Esophagus squamous epithelium (tissue), 5 donors: ENCODE data around the gene PTK7. TPM values are rescaled to one million over a fixed set of nuclear protein-coding genes. Genes with fewer than 3 reads are reported as not detected.

Experiments
- DNase-seq: peaks from one replicate; lab custom pipeline; 2025; lab: John Stamatoyannopoulos, UW
- H3K27ac ChIP-seq, 4 donors: fragments of 200-600 bp; sonication (generic); one replicate each; pipeline ENCODE4 v1.5.1; 2016 to 2019; ENCODE audit warnings: mild to moderate bottlenecking in 1 of 4
- H3K27me3 ChIP-seq, 4 donors: fragments of 200-600 bp; sonication (generic); 1 replicate in 3 of 4; 2 replicates in 1 of 4; pipeline versions ENCODE4 v1.5.1 to v1.6.0; 2017 to 2021; ENCODE audit warnings: antibody characterized with exemption in 1 of 4
- H3K36me3 ChIP-seq, 3 donors: fragments of 200-600 bp; sonication (generic); one replicate each; pipeline ENCODE4 v1.5.1; 2016 to 2019
- H3K4me1 ChIP-seq, 3 donors: fragments of 200-600 bp; sonication (generic); one replicate each; pipeline ENCODE4 v1.5.1; 2017 to 2019
- H3K4me3 ChIP-seq, 4 donors: fragments of 200-600 bp; sonication (generic); 1 replicate in 3 of 4; 2 replicates in 1 of 4; pipeline ENCODE4 v1.5.1; 2016 to 2019; ENCODE audit warnings: mild to moderate bottlenecking in 2 of 4, moderate library complexity in 1 of 4
- H3K9me3 ChIP-seq, 3 donors: fragments of 200-600 bp; sonication (generic); one replicate each; pipeline ENCODE4 v1.5.1; 2016 to 2019
- CTCF ChIP-seq, 6 experiments: fragments of 450-650 bp in 4 of 6; fragments of 200-600 bp in 2 of 6; sonication (generic) in 2 of 6; IDR thresholded peaks; one replicate each; pipeline ENCODE4 v1.5.1; 2016 to 2019; ENCODE audit warnings: antibody characterized with exemption in 6 of 6, mild to moderate bottlenecking in 4 of 6, moderate library complexity in 4 of 6
- POLR2A ChIP-seq, 4 donors: fragments of 450-650 bp; IDR thresholded peaks; one replicate each; pipeline ENCODE4 v1.6.1; 2017; ENCODE audit warnings: antibody characterized with exemption in 4 of 4, mild to moderate bottlenecking in 4 of 4, moderate library complexity in 3 of 4
- WGBS, 2 donors: methylation state at CpG; one replicate each; pipeline ENCODE4 v1.1.5; 2018; 5-methylcytosine and 5-hydroxymethylcytosine counted together
- intact Hi-C: fragments of 100-400 bp; cut with DNase I; formaldehyde crosslinking; loops from one replicate; pipeline ENCODE4 v1.15.0; 2022
- total RNA-seq, 4 donors: library from RNA; depleted of rRNA; stranded (reverse); fragments of >200 nt; gene quantifications; one replicate each; pipeline ENCODE4 v1.1.0, GENCODE V29; 2016
- donor health status: DM: yes; HTN: yes; CAD: no.

The PTK7 gene
- total RNA-seq, 4 donors from 2014 or later: 30.6 to 44.1 (median 36.7) TPM

GRCh38 chr6:43204271-43205105, 128.4 kb downstream of the PTK7 start:
- TF ChIP-seq POLR2A (IDR thresholded peaks at IDR 0.05) (no peak), CTCF (IDR thresholded peaks at IDR 0.05) (no peak)
- Histone ChIP-seq H3K36me3 (peaks cover 5 to 78% (median 13%) of the 10 kb centered on the region in 3 donors), H3K27ac (no peak overlapping the region), H3K4me3 (no peak overlapping the region), H3K27me3 (no peaks in the 10 kb centered on the region), H3K9me3 (no peaks in the 10 kb centered on the region), H3K4me1 (no peaks in the 10 kb centered on the region)
- 93 to 95% methylated on average over 14 to 16 of the region's 23 CpGs for WGBS, 2 donors
- DNase-seq: no peak
- intact Hi-C loops: no loop called here

- H3K27me3 ChIP-seq: no peaks in the 10 kb centered on the region
- WGBS, 2 donors: 97 to 100% methylated on average over 6 to 8 of the region's 10 CpGs
- H3K36me3 ChIP-seq: peaks cover 5 to 69% (median 8%) of the 10 kb centered on the region in 3 donors
- no peak for TF ChIP-seq POLR2A (IDR thresholded peaks at IDR 0.05)
- intact Hi-C loops: no loop called here
- H3K27ac ChIP-seq: no peak overlapping the region
- H3K4me1 ChIP-seq: no peaks in the 10 kb centered on the region
- no peaks in the 10 kb centered on the region for H3K9me3 ChIP-seq
- H3K4me3 ChIP-seq: no peak overlapping the region
- DNase-seq: no peak
Observed at GRCh38 chr6:43205849-43206248, 129.7 kb downstream of the PTK7 start.

GRCh38 chr6:43207286-43207685, 131.2 kb downstream of the PTK7 start:
- Histone ChIP-seq H3K9me3 (no peaks in the 10 kb centered on the region), H3K4me1 (no peaks in the 10 kb centered on the region), H3K27ac (no peak overlapping the region), H3K36me3 (peaks cover 5 to 56% (median 8%) of the 10 kb centered on the region in 3 donors), H3K27me3 (no peaks in the 10 kb centered on the region), H3K4me3 (no peak overlapping the region)
- 73 to 78% methylated on average over 2 of the region's 2 CpGs for WGBS, 2 donors
- intact Hi-C loops: no loop called here
- TF ChIP-seq POLR2A (IDR thresholded peaks at IDR 0.05) (no peak), CTCF (IDR thresholded peaks at IDR 0.05) (no peak)
- no peak for DNase-seq

Other genes with a start within 250 kb of the PTK7 start
- gene RPL7L1, start 196.7 kb upstream of the PTK7 start, total RNA-seq: 100 to 1,000 TPM in 1 of 4 donors, 10 to 100 TPM in 3; 67.4 to 122 (median 92.2) TPM
- gene PTCRA, start 160.3 kb upstream of the PTK7 start, total RNA-seq: not detected
- 10 to 100 TPM; 10.3 to 24.6 (median 17.7) TPM for gene CNPY3, start 146.8 kb upstream of the PTK7 start, total RNA-seq
- under 1 TPM in 1 of 4 donors, not detected in 3; 0.76 TPM for gene GNMT, start 115.6 kb upstream of the PTK7 start, total RNA-seq
- 10 to 100 TPM; 11.3 to 21.2 (median 17.1) TPM for gene PEX6, start 97.1 kb upstream of the PTK7 start, total RNA-seq
- 10 to 100 TPM; 15.6 to 35.9 (median 27.4) TPM for gene PPP2R5D, start 91.7 kb upstream of the PTK7 start, total RNA-seq
- 10 to 100 TPM; 28.9 to 56.6 (median 49.1) TPM for gene MEA1, start 62.4 kb upstream of the PTK7 start, total RNA-seq
- gene KLHDC3, start 62.1 kb upstream of the PTK7 start, total RNA-seq: 10 to 100 TPM; 35.7 to 62.9 (median 48.5) TPM
- 10 to 100 TPM; 52.5 to 66.4 (median 65.4) TPM for gene RRP36, start 54.7 kb upstream of the PTK7 start, total RNA-seq
- gene CUL7, start 22.5 kb upstream of the PTK7 start, total RNA-seq: 10 to 100 TPM in 1 of 4 donors, 1 to 10 TPM in 3; 6.5 to 10.8 (median 8.0) TPM
- 10 to 100 TPM; 23.3 to 29.1 (median 24.5) TPM for gene MRPL2, start 16.9 kb upstream of the PTK7 start, total RNA-seq
- 10 to 100 TPM in 2 of 4 donors, 1 to 10 TPM in 2; 4.5 to 15.8 (median 9.4) TPM for gene KLC4, start 16.7 kb upstream of the PTK7 start, total RNA-seq
- gene SRF, start 95.0 kb downstream of the PTK7 start, total RNA-seq: 10 to 100 TPM; 22.0 to 38.9 (median 35.3) TPM
- gene CUL9, start 105.9 kb downstream of the PTK7 start, total RNA-seq: 10 to 100 TPM; 26.2 to 50.9 (median 32.5) TPM
- gene DNPH1, start 153.2 kb downstream of the PTK7 start, total RNA-seq: 100 to 1,000 TPM in 1 of 4 donors, 10 to 100 TPM in 3; 57.7 to 101 (median 81.5) TPM
- under 1 TPM in 1 of 4 donors, not detected in 3; 0.13 TPM for gene TTBK1, start 167.2 kb downstream of the PTK7 start, total RNA-seq
- not detected for gene SLC22A7, start 221.9 kb downstream of the PTK7 start, total RNA-seq
- under 1 TPM in 3 of 4 donors, not detected in 1; 0.38 to 0.72 (median 0.41) TPM for gene CRIP3, start 232.5 kb downstream of the PTK7 start, total RNA-seq